ENCODE data around the gene HNF1B.

DNA sequence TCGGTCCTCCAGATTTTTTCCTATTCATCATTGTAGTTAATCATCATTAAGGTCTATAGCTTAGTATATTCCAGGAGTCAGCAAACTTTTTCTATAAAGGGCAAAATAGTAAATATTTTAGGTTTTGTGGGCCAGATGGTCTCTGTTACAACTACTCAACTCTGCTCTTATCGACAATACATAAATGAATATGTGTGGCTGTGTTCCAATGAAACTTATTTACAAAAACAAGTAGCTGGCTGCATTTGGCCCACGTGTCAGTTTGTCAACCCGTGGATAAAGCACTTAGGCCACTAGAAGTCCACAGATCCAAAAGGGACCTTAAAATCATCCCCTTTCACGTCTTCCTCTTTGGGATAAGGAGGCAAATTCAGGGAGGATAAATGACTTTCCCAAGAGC is 5.4 kb upstream of the HNF1B start:
- TF ChIP-seq TCF4 (CRISPR knock-in tag; IDR thresholded peaks at IDR 0.05; ENCODE audit: borderline replicate concordance) = no peak
- TF ChIP-seq, protein P1, sequence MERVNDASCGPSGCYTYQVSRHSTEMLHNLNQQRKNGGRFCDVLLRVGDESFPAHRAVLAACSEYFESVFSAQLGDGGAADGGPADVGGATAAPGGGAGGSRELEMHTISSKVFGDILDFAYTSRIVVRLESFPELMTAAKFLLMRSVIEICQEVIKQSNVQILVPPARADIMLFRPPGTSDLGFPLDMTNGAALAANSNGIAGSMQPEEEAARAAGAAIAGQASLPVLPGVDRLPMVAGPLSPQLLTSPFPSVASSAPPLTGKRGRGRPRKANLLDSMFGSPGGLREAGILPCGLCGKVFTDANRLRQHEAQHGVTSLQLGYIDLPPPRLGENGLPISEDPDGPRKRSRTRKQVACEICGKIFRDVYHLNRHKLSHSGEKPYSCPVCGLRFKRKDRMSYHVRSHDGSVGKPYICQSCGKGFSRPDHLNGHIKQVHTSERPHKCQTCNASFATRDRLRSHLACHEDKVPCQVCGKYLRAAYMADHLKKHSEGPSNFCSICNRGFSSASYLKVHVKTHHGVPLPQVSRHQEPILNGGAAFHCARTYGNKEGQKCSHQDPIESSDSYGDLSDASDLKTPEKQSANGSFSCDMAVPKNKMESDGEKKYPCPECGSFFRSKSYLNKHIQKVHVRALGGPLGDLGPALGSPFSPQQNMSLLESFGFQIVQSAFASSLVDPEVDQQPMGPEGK (CRISPR knock-in tag; IDR thresholded peaks at IDR 0.05; ENCODE audit: borderline replicate concordance) = no peak
- TF ChIP-seq ISL1 (CRISPR knock-in tag; IDR thresholded peaks at IDR 0.05) = no peak
- TF ChIP-seq ZNF8 (CRISPR knock-in tag; IDR thresholded peaks at IDR 0.05) = no peak
- TF ChIP-seq ZC3H10 (CRISPR knock-in tag; IDR thresholded peaks at IDR 0.05) = no peak
- TF ChIP-seq, protein P2, sequence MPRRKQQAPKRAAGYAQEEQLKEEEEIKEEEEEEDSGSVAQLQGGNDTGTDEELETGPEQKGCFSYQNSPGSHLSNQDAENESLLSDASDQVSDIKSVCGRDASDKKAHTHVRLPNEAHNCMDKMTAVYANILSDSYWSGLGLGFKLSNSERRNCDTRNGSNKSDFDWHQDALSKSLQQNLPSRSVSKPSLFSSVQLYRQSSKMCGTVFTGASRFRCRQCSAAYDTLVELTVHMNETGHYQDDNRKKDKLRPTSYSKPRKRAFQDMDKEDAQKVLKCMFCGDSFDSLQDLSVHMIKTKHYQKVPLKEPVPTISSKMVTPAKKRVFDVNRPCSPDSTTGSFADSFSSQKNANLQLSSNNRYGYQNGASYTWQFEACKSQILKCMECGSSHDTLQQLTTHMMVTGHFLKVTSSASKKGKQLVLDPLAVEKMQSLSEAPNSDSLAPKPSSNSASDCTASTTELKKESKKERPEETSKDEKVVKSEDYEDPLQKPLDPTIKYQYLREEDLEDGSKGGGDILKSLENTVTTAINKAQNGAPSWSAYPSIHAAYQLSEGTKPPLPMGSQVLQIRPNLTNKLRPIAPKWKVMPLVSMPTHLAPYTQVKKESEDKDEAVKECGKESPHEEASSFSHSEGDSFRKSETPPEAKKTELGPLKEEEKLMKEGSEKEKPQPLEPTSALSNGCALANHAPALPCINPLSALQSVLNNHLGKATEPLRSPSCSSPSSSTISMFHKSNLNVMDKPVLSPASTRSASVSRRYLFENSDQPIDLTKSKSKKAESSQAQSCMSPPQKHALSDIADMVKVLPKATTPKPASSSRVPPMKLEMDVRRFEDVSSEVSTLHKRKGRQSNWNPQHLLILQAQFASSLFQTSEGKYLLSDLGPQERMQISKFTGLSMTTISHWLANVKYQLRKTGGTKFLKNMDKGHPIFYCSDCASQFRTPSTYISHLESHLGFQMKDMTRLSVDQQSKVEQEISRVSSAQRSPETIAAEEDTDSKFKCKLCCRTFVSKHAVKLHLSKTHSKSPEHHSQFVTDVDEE (CRISPR knock-in tag; IDR thresholded peaks at IDR 0.05) = no peak
- TF ChIP-seq ARNTL (CRISPR knock-in tag; IDR thresholded peaks at IDR 0.05; ENCODE audit: borderline replicate concordance, low read depth) = no peak
- TF ChIP-seq, protein P3, sequence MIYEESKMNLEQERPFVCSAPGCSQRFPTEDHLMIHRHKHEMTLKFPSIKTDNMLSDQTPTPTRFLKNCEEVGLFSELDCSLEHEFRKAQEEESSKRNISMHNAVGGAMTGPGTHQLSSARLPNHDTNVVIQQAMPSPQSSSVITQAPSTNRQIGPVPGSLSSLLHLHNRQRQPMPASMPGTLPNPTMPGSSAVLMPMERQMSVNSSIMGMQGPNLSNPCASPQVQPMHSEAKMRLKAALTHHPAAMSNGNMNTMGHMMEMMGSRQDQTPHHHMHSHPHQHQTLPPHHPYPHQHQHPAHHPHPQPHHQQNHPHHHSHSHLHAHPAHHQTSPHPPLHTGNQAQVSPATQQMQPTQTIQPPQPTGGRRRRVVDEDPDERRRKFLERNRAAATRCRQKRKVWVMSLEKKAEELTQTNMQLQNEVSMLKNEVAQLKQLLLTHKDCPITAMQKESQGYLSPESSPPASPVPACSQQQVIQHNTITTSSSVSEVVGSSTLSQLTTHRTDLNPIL (CRISPR knock-in tag; IDR thresholded peaks at IDR 0.05; ENCODE audit: low read depth) = no peak
- TF ChIP-seq RARB (CRISPR knock-in tag; IDR thresholded peaks at IDR 0.05) = no peak
- TF ChIP-seq ZNF70 (CRISPR knock-in tag; IDR thresholded peaks at IDR 0.05) = no peak
- no peak for TF ChIP-seq ZFP30 (CRISPR knock-in tag; IDR thresholded peaks at IDR 0.05)
- no peak for TF ChIP-seq OSR1 (CRISPR knock-in tag; IDR thresholded peaks at IDR 0.05)

Data from SK-N-SH treated with all-trans-retinoic acid at 6 μM for 48 hours (cell line).